AG10803 (cell line): ENCODE results near the gene SCAPER.

ENCODE experiments used
- DNase-seq: peaks from one replicate; pipeline ENCODE4 v3.0.0; 2010; ENCODE audit warnings: low read depth
- H3K4me3 ChIP-seq: 2 replicates; pipeline ENCODE4 v1.5.1; 2011; ENCODE audit warnings: mild to moderate bottlenecking, low read length, control low read depth
- TF ChIP-seq, protein P1 (sequence below): conservative IDR thresholded peaks from 2 replicates; pipeline ENCODE4 v1.5.1; 2011; ENCODE audit warnings: mild to moderate bottlenecking, low read length, control low read depth, inconsistent platforms

Gene SCAPER

DNA sequence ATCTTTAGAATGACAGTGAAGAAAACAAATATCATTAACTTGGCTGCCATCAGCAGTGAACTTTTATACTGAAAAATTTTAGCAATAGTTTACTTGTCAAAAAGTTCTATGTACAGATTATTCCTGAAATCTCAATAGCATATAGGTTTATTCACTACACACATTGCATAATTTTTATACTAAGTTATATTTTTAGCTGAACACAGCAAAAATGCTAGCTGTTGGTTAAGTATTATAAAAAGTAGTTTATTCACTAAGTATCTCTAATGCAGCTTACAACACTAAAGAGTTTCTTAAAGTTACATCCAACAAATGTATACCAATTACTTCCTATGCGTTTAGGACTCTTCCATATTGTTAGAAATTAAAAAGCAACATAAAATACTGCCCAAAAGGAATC is 131.9 kb downstream of the SCAPER start:
- TF ChIP-seq, protein P1, sequence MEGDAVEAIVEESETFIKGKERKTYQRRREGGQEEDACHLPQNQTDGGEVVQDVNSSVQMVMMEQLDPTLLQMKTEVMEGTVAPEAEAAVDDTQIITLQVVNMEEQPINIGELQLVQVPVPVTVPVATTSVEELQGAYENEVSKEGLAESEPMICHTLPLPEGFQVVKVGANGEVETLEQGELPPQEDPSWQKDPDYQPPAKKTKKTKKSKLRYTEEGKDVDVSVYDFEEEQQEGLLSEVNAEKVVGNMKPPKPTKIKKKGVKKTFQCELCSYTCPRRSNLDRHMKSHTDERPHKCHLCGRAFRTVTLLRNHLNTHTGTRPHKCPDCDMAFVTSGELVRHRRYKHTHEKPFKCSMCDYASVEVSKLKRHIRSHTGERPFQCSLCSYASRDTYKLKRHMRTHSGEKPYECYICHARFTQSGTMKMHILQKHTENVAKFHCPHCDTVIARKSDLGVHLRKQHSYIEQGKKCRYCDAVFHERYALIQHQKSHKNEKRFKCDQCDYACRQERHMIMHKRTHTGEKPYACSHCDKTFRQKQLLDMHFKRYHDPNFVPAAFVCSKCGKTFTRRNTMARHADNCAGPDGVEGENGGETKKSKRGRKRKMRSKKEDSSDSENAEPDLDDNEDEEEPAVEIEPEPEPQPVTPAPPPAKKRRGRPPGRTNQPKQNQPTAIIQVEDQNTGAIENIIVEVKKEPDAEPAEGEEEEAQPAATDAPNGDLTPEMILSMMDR = no peak
- no peak overlapping the region for H3K4me3 ChIP-seq
- DNase-seq = no peak

DNA sequence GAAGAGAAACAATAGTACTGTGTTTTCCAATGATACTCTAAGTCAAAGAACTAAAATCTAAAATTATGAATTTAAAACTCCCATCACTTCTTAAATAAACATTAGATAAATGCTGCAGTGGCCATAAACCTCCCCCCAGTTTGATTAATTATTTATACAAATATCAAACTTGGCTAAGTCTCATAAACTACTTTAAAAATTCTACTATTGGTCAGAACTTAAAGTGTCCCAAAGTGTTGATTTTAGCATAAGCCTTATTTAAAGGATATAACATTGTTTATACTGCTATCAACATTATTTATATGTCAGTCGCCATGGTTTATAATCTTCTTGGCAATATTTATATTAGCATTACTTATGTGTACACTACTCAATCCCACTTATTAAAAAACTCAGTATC is 132.4 kb downstream of the SCAPER start:
- TF ChIP-seq, protein P1 = no peak
- DNase-seq = no peak
- H3K4me3 ChIP-seq = no peak overlapping the region

DNA sequence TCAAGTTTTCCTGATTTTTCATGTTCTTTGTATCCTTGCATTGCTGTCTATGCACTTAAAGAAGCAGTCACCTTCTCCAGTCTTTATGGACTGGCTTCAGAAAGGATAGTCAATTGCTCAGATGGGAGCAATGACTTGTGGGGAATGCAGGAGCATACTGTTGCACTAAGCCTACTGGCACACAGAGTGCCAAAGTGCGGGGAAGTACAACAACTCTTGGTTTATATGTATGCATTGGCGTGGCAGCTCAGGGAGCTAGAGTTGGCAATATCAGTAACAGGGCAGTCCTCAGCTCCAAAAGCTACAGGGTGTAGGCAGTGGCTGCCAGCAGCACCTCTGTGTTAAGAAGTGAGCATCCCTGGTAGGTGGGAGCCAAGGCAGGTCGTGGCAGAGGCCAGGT is 141.1 kb downstream of the SCAPER start:
- H3K4me3 ChIP-seq = no peak overlapping the region
- TF ChIP-seq, protein P1 = no peak
- no peak for DNase-seq

DNA sequence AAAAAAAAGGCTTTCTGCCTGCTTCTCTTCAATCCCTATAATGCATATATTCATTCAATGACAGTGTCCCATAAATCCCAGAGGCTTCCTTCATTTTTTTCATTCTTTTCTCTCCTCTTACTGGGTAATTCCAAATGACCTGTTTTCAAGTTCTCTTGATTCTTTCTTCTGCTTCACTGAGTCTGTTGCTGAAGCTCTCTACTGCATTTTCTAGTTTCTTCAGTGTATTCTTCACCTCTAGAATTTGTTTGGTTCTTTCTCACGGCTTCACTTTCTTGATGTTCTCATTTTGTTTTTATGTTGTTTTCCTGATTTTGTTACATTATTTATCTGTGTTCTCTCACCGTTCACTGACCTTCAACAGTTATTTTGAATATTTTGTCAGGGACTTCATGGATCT is 141.6 kb downstream of the SCAPER start:
- TF ChIP-seq, protein P1 = no peak
- DNase-seq = no peak

DNA sequence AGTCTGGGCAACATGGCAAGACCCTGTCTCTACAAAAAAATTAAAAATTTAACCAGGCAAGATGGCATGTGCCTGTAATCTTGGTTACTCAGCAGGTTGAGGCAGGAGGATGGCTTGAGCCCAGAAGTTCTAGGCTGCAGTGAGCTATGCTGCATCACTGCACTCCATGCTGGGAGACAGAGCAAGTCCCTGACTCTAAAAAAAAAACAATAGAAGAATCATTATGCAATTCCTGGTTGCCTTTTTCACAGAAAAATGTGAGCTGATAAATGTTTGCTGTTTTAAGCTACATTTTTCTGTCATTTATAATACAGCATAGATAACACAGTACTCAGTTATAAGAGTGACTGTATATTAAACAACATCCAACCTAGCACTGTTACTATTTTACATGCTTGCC is 148.8 kb downstream of the SCAPER start:
- TF ChIP-seq, protein P1 = no peak
- peak; percentile 32 for DNase-seq
- no peak overlapping the region for H3K4me3 ChIP-seq

More for the DNA sequence above, 141.6 kb downstream of the SCAPER start:
- H3K4me3 ChIP-seq = no peak overlapping the region

DNA sequence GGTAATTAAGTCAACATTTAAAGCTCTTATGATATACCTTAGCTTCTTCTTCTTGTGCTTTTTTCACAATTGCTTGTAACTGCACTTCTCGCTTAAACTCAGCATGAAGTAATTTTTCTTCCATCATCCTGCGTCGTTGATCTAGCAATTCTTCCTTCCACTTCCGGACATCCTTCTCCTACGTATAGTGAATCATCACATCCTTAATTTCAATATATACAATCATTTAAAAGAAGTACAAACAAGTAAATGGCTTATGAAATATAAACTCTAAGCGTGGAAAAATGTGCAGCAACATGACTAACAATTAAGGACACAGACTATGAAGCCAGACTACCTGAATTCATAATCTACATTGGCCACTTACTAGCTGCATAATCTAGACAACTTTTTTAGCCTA is 151.4 kb downstream of the SCAPER start:
- no peak overlapping the region for H3K4me3 ChIP-seq
- TF ChIP-seq, protein P1 = no peak
- no peak for DNase-seq

DNA sequence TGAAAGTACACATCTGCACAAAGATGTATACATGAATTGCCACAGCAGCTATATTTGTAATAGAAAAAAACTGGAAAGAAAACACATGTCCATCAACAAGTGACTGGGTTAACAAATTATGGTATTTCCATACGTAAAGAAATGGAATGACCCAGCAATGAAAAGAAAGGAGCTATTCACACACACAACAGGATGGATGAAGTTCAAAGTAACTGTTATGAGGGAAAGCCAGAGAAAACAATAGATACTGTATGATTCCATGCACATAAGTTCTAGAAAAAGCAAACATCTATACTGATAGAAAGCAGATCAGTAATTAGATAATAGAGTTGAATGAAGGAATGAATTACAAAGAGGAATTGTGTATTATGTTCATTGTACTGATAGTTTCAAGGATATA is 152.0 kb downstream of the SCAPER start:
- TF ChIP-seq, protein P1 = no peak
- no peak overlapping the region for H3K4me3 ChIP-seq
- no peak for DNase-seq
